ENCODE results near the gene GTF3A.
"Not testable (repeated sequence)": the region's sequence is repeated elsewhere in the genome, so short reads cannot be mapped to it uniquely, and the experiment has no call there.

Gene GTF3A

DNA sequence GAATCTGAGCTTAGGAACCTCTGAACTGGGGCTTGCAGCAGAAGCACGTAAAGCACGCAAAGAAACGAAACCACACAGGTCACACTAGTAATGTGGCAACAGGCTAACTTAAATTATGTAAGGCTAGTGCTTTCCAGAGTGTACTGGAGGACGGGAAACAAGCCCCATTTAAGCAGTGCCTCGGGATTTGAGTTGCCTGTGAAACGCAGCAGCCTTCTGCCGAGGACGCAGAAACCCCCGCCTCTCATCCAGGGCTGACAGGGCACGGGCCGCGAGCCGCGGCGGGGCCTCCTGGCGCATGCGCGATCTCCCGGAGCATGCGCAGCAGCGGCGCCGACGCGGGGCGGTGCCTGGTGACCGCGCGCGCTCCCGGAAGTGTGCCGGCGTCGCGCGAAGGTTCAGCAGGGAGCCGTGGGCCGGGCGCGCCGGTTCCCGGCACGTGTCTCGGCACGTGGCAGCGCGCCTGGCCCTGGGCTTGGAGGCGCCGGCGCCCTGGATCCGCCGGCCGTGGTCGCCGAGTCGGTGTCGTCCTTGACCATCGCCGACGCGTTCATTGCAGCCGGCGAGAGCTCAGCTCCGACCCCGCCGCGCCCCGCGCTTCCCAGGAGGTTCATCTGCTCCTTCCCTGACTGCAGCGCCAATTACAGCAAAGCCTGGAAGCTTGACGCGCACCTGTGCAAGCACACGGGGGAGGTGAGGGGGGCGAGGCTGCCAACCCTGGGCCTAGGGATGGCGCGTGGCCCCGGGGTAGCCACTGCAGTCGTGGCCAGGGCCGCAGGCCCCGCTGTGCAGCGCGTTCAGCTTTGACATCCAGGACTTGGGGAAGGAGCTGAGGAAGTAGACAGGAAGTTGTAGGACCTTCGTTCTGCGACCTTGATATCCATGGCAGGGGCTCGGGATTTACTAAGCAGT is at the start of gene GTF3A:
Gene GTF3A (plus strand): TSS at position 374 of the 912 bp plus-strand sequence.
- peak; percentile 33 for DNase-seq (ENCODE audit: low read depth)

GRCh38 chr13:27374650-27375049 is 49.8 kb upstream of the GTF3A start:
- peak; percentile 33 for DNase-seq (ENCODE audit: low read depth)

DNA sequence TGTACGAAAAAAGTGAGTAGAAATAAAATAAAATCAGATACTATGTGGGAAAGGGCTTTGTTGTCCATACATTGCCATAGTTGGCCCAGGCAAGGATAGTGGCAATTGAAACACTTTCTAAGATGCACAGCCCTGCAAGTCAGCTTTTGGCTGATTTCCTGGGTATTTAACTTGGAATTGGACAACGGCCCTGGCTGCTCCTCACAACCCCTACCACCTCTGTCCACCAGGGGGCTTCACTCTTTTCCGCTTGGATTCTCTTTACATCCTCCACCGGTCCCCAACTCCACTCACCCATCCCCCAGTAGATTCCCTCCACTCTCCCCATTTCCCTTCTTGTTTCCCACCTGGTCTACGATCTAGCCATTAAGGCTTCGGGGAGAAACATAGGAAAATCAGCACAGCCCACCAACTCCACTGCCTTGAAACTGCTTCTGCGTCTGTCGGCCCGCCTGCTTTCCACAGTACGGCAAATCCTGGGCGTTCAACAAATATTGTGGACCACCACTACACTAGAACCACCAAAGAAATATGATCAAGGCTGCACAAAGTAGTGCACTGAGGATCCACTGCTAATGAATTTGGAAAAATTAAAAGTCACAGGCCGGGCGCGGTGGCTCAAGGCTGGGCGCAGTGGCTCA is 48.6 kb upstream of the GTF3A start:
- DNase-seq (ENCODE audit: low read depth): no peak

GRCh38 chr13:27379126-27379525 is 45.3 kb upstream of the GTF3A start:
- DNase-seq (ENCODE audit: low read depth): no peak

- no peak for DNase-seq (ENCODE audit: low read depth)
Measured at GRCh38 chr13:27379694-27380641, 44.5 kb upstream of the GTF3A start.

DNA sequence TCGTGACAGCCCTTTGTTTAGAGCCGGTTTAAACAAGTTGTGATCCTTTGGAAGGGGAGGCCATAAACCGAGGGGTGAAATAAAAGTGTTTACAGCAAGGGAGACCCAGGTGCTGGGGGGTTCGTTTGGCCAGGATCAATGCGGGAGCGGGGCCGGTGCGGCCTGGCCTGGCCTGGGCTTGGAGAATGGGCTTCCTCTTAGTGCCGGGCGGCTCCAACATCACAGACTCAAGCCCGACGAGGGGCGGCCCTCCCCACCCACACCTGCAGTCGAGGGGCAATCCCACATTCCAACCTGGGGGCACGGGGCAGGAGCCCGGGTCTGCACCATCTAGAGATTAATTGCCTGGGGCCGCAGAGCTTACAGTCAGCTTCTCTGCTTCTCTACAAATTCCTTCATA is 42.8 kb upstream of the GTF3A start:
- no peak for DNase-seq (ENCODE audit: low read depth)

- DNase-seq (ENCODE audit: low read depth): no peak
Measured at GRCh38 chr13:27383104-27383921, 41.1 kb upstream of the GTF3A start.

DNA sequence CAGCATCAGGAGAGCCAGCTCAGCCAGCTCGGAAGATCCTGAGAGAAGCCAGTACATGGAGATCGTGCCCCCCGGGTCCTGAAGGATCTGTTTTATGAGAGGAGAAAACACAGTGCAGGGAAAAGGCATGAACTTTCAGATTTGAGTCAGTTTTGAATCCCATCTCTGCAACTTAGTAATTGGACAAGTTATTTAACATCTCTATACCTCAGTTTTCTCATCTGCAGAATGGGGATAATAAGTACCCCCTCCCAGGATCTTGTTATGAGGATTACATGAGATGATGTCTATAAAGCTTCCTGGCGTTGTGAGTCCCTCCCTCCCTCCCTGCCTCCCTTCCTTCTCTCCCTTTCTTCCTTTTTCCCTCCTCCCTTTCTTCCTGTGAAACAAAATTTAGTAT is 40.1 kb upstream of the GTF3A start:
- no peak for DNase-seq (ENCODE audit: low read depth)

GRCh38 chr13:27388241-27388640 is 36.2 kb upstream of the GTF3A start:
- DNase-seq (ENCODE audit: low read depth): no peak

GRCh38 chr13:27389891-27390290 is 34.5 kb upstream of the GTF3A start:
- no peak for DNase-seq (ENCODE audit: low read depth)

DNA sequence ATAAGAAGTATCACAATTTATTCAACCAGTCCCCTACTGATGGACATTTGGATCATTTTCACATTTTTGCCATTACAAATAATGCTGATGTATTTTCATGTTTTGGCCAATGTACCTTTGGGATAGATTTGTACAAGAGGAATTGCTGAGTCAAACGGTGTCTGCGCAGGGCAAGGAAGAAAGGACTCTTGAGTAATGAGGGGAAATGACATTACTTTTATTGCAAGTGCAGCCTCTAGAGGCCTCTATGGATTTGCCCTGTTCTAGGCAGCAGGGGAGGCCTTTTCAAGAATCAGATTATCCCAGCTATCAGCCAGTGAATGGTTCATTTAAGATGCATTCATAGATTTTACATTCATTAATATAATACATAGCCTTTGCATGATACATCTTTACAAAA is 32.9 kb upstream of the GTF3A start:
- no peak for DNase-seq (ENCODE audit: low read depth)

DNA sequence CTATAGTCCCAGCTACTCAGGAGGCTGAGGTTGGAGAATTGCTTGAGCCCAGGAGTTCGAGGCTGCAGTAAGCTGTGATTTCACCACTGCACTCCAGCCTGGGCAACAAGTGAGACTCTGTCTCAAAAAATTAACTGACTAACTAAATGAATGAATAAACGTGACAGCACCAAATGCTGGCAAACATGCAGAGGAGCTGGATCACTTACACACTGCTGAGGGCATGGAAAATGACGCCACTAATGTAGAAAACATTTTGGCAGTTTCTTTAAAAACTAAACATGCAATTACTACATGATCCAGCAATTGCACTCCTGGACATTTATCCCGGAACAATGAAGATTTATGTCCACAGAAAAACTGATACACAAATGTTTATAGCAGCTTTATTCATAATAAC is 31.3 kb upstream of the GTF3A start:
- no peak for DNase-seq (ENCODE audit: low read depth)

GRCh38 chr13:27395007-27395510 is 29.4 kb upstream of the GTF3A start:
- DNase-seq (ENCODE audit: low read depth): no peak

DNA sequence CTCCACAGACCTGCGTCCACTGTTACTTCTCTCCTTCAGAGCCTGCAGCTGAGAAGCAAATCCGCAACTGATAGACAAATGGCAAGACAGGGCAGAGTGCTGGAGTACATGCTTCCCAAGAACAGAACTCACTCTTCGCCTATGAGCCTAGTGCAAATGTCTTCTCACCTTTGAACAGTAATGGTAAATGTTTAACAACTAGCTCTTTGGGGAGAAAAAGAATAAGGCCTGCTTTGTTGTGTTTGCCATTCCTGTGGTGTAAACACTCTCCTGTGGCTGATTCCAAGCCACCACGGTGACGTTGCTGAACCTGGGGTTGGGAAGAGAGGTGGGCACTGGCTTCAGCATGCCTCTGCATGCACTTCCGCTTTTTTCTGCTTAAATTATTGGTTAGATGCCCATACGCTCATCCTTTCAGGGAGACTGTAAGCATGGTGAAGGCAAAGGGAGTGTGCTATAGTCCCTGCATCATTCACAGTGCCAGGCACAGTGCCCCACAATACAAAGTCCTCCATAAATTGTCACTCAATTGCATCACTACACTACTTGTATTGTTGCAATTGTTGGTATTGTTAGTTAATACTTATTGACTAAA is 28.1 kb upstream of the GTF3A start:
- no peak for DNase-seq (ENCODE audit: low read depth)

- DNase-seq (ENCODE audit: low read depth): no peak
Measured at GRCh38 chr13:27398360-27398759, 26.1 kb upstream of the GTF3A start.

GRCh38 chr13:27400405-27400804 is 24.0 kb upstream of the GTF3A start:
- DNase-seq (ENCODE audit: low read depth): not testable (repeated sequence)

DNA sequence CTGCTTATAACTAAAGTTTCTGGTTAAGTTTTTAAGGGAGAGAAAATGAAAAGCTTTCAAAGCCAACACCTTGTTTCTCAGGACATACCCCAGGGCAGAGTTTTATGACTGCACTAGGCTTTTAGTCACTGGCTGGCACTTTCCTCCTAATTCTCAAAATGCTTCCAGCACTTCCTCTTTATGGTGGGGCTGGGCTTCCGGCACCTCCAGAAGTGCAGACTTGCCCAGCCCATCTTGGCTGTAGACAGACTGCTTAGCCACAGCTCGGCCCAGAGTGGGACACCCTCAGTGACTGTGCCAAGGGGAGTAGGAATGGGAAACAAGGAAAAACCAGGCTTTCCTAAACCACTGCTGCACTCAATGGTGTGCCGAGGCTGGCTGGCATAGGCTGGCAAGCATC is 23.2 kb upstream of the GTF3A start:
- DNase-seq (ENCODE audit: low read depth): no peak

- DNase-seq (ENCODE audit: low read depth): peak; percentile 26
Measured at GRCh38 chr13:27403203-27403678, 21.2 kb upstream of the GTF3A start.

DNA sequence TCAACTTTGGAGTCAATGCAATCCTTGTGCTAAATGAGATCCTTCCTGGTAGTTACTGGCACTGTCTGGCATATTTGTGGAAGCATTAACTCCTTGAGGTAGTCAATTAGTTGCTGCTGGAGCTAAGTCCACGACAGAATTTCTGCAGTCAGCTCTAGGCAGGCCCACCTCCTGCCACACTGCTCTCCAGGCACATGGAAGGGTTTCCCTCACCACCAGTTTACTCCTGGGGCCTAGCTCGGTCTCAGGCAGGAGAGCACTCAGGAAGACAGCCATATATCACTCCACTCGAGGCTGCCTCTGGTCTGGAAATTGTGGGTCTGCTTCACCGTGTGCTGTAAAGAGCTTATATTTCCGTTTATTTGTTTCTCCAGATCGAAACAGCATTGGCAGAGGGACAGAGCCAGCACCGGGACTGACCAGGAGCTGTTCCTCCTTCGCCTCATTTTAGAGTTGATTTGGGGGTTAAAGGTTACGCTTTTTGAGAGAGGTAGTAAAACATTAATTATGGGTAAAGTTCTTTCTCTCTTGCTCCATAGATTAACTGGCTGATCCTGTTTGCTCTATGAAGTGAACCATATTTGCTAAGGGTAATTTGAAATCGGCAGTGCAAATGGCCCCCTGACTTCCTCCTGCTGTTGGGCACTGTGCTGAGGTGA is 20.6 kb upstream of the GTF3A start:
- no peak for DNase-seq (ENCODE audit: low read depth)

GRCh38 chr13:27404680-27405079 is 19.7 kb upstream of the GTF3A start:
- DNase-seq (ENCODE audit: low read depth): no peak

Data from HS-27A (cell line).